ENCODE data around the gene ZBTB18. TPM values are rescaled to one million over a fixed set of nuclear protein-coding genes. Genes with fewer than 3 reads are reported as not detected.

ZBTB18 gene
- polyA plus RNA-seq, 1 of the 3 experiments (the other 2 are of a cell fraction) = 19.3 TPM

- peaks cover 8 to 9% of the 10 kb centered on the region in 2 experiments for H3K36me3 ChIP-seq (replicated peaks in 1 of 2; ENCODE audit: control insufficient read depth in 1 of 2, insufficient read depth in 2 of 2, low read length in 1 of 2)
- whole genome bisulfite sequencing (ENCODE audit: low lambda C conversion rate) = 94% methylated on average over 4 of the region's 4 CpGs
- TF ChIP-seq, protein P1, sequence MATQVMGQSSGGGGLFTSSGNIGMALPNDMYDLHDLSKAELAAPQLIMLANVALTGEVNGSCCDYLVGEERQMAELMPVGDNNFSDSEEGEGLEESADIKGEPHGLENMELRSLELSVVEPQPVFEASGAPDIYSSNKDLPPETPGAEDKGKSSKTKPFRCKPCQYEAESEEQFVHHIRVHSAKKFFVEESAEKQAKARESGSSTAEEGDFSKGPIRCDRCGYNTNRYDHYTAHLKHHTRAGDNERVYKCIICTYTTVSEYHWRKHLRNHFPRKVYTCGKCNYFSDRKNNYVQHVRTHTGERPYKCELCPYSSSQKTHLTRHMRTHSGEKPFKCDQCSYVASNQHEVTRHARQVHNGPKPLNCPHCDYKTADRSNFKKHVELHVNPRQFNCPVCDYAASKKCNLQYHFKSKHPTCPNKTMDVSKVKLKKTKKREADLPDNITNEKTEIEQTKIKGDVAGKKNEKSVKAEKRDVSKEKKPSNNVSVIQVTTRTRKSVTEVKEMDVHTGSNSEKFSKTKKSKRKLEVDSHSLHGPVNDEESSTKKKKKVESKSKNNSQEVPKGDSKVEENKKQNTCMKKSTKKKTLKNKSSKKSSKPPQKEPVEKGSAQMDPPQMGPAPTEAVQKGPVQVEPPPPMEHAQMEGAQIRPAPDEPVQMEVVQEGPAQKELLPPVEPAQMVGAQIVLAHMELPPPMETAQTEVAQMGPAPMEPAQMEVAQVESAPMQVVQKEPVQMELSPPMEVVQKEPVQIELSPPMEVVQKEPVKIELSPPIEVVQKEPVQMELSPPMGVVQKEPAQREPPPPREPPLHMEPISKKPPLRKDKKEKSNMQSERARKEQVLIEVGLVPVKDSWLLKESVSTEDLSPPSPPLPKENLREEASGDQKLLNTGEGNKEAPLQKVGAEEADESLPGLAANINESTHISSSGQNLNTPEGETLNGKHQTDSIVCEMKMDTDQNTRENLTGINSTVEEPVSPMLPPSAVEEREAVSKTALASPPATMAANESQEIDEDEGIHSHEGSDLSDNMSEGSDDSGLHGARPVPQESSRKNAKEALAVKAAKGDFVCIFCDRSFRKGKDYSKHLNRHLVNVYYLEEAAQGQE (IDR thresholded peaks at IDR 0.05; ENCODE audit: low read depth, low read length) = no peak
- no peak for TF ChIP-seq RAD21 (IDR thresholded peaks at IDR 0.05; ENCODE audit: low read length)
- no peak for TF ChIP-seq SIN3A (IDR thresholded peaks at IDR 0.05; ENCODE audit: borderline replicate concordance, low read depth, low read length)
- TF ChIP-seq RXRA (IDR thresholded peaks at IDR 0.05; ENCODE audit: borderline replicate concordance, low read depth) = no peak
- TF ChIP-seq, protein P2, sequence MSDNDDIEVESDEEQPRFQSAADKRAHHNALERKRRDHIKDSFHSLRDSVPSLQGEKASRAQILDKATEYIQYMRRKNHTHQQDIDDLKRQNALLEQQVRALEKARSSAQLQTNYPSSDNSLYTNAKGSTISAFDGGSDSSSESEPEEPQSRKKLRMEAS (IDR thresholded peaks at IDR 0.05; ENCODE audit: low read depth) = no peak
- no peak for TF ChIP-seq FOSL2 (IDR thresholded peaks at IDR 0.05; ENCODE audit: borderline replicate concordance, low read depth)
- no peak for TF ChIP-seq ELF1 (IDR thresholded peaks at IDR 0.05)
- no peak for TF ChIP-seq GABPA (IDR thresholded peaks at IDR 0.05; ENCODE audit: low read depth)
- TF ChIP-seq RCOR1 (IDR thresholded peaks at IDR 0.05; ENCODE audit: low read length) = no peak
- no peak for TF ChIP-seq MXI1 (IDR thresholded peaks at IDR 0.05; ENCODE audit: low read depth, low read length)
- TF ChIP-seq TAF1 (IDR thresholded peaks at IDR 0.05; ENCODE audit: borderline replicate concordance, low read depth, low read length) = no peak
- TF ChIP-seq NFIC (IDR thresholded peaks at IDR 0.05; ENCODE audit: borderline replicate concordance) = no peak
- no peak for TF ChIP-seq GATA2 (CRISPR knock-in tag; IDR thresholded peaks at IDR 0.05)
- no peak for TF ChIP-seq FOXJ3 (CRISPR knock-in tag; IDR thresholded peaks at IDR 0.05)
- TF ChIP-seq CTCF (IDR thresholded peaks at IDR 0.05) = no peak
- TF ChIP-seq POLR2AphosphoS5 (IDR thresholded peaks at IDR 0.05; ENCODE audit: low read depth, low read length) = no peak
- TF ChIP-seq TEAD4 (IDR thresholded peaks at IDR 0.05; ENCODE audit: borderline replicate concordance, insufficient read depth) = no peak
- TF ChIP-seq TCF12 (IDR thresholded peaks at IDR 0.05) = no peak
- H3K4me3 ChIP-seq (ENCODE audit: low read depth in 2 of 2, low read length in 1 of 2) = no peak overlapping the region
- POLR2A ChIA-PET = no interaction called here
- H2AFZ ChIP-seq (ENCODE audit: low read depth) = no peak overlapping the region
- peaks cover 36% of the 10 kb centered on the region for H3F3A ChIP-seq (replicated peaks; ENCODE audit: insufficient read depth)
- no peaks in the 10 kb centered on the region for H3K9me3 ChIP-seq
- no peaks in the 10 kb centered on the region for H3K9me2 ChIP-seq
- H3K9ac ChIP-seq = no peak overlapping the region
- H3K79me2 ChIP-seq (ENCODE audit: insufficient read depth) = peaks cover 5% of the 10 kb centered on the region; the same call in 1 of the 2 replicates
- CTCF ChIA-PET = interaction anchor here (1.0 to 1.4 kb wide), 2 partner anchors 9 to 718 kb away, joined by 3 read pairs; no protein-coding TSS in a partner anchor
- DNase-seq = no peak
- H3K4me1 ChIP-seq (ENCODE audit: control insufficient read depth in 1 of 2, insufficient read depth in 2 of 2, low read depth in 1 of 2, low read length in 1 of 2) = peaks cover 0 to 2% of the 10 kb centered on the region in 2 experiments; a peak in 3 of 4 replicates
- no peaks in the 10 kb centered on the region for H3K27me3 ChIP-seq (ENCODE audit: insufficient read depth)
- H4K20me1 ChIP-seq (ENCODE audit: insufficient read depth) = no peaks in the 10 kb centered on the region
- H3K27ac ChIP-seq (ENCODE audit: low read depth in 2 of 2, low read length in 1 of 2) = no peak overlapping the region
- H3K4me2 ChIP-seq = no peak overlapping the region
Measured at GRCh38 chr1:244062156-244062725, 11.2 kb downstream of the ZBTB18 start.

Data from SK-N-SH (cell line).